HG03175 (cell line): ENCODE data around the gene SPECC1L.
"Not testable (repeated sequence)": the region's sequence is repeated elsewhere in the genome, so short reads cannot be mapped to it uniquely, and the experiment has no call there.

ENCODE experiments used
- ATAC-seq: cut with Tn5 transposase; IDR thresholded peaks from one replicate; pipeline ENCODE4 v1.9.1; 2021; ENCODE audit warnings: mild to moderate bottlenecking, moderate library complexity; ENCODE audit not compliant: unreplicated experiment

The SPECC1L gene

GRCh38 chr22:24270556-24271385 is at the start of gene SPECC1L:
TSS of gene SPECC1L (plus strand) at chr22:24270831. CDS start at chr22:24302232, 31,401 bp downstream.
- peak; percentile 81 for ATAC-seq

DNA sequence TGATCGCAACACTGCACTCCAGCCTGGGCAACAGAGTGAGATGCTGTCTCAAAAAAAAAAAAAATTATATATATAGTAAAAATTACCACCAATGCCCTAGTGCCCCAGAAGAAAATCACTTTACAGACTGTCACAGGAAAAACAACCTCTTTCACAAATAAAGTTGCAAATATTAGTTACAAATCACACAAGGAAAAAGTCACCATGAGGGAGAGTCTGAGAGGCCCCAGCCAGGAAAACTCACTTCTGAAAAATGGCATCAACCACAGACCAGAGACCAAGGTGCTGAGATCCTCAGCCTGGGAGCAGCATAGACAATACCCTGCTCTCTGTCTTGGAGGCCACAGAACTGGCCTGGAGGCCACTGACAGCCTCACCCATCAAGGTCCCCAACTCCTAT is 46.2 kb upstream of the SPECC1L start:
- ATAC-seq = no peak

GRCh38 chr22:24225044-24225601 is 45.5 kb upstream of the SPECC1L start:
- ATAC-seq = no peak

GRCh38 chr22:24225951-24226350 is 44.7 kb upstream of the SPECC1L start:
- ATAC-seq = no peak

- no peak for ATAC-seq
These were observed 39.5 kb upstream of the SPECC1L start for GRCh38 chr22:24230911-24231656.

DNA sequence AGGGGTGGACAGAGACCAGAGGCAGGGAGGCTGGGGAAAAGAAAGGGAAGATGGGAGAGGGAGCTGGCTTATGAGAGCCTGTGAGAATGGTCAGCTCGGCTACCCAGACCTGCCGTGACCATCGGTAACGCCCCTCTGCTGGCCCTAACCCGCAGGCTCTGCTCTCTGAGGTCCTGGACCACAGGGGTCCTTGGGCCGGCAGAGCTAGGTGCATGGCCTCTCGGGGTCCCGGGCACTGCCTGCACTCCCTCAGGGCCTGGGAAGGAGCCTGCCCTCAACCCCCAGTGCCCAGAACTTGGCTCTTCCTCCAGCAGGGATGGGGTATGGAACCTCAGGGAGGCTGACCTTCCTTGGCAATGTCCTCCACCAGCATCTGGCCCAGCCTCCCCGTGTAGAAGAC is 38.9 kb upstream of the SPECC1L start:
- ATAC-seq = no peak

DNA sequence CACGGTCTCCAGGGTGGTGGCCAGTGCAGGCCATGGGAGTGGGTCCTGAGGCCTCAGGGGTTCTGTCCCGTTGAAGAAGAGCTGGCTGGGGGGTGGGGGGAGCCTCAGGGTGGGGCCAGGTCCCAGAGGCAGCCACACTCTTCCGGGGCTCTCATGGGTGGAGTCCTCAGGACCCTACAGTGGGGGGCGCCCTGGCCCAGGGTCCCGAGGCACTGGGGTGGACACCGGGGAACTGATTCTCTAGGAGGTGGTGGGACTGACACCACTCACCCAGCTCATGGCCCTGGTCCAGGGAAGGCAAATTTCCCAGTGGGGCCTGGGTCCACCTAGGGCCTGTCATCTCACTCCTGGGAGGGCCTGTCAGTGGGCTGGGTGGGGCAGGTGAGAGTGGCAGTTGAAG is 38.5 kb upstream of the SPECC1L start:
- no peak for ATAC-seq

DNA sequence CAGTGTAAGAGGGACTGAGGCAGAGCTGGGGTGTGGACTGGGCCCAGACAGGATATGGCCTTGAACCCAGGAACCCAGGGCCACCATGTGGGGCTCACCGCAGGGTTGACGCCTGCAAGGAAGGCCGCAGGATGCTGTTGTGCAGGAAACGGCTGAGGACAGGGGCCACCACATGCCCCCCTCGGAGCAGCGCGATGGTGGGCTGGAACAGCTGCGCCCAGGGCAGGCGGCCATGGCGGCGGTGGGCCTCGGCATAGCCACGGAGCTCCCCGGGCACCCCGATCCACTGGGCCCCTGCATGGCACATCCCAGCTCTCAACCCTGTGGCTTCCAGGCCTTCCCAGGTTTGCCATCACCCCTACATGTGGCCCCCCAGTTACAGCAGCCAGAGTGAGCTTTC is 37.9 kb upstream of the SPECC1L start:
- no peak for ATAC-seq

- no peak for ATAC-seq
These were observed 37.4 kb upstream of the SPECC1L start for GRCh38 chr22:24233235-24233634.

- no peak for ATAC-seq
These were observed 36.8 kb upstream of the SPECC1L start for GRCh38 chr22:24233816-24234215.

GRCh38 chr22:24235315-24235714 is 35.3 kb upstream of the SPECC1L start:
- no peak for ATAC-seq

- no peak for ATAC-seq
These were observed 34.0 kb upstream of the SPECC1L start for GRCh38 chr22:24236656-24237055.

DNA sequence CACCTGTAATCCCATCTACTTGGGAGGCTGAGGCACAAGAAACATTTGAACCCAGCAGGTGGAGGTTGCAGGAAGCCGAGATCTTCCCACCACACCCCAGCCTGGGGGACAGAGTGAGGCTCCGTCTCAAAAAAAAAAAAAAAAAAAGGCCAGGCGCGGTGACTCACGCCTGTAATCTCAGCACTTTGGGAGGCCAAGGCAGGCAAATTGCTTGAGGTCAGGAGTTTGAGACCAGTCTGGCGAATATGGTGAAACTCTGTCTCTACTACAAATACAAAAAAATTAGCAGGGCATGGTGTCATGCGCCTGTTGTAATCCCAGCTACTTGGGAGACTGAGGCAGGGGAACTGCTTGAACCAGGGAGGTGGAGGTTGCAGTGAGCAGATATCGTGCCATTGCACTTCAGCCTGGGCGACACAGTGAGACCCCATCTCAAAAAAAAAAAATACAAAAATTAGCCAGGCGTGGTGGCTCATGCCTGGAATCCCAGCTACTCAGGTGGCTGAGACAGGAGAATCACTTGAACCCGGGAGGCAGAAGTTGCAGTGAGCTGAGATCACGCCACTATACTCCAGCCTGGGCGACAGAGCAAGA is 32.4 kb upstream of the SPECC1L start:
- ATAC-seq = not testable (repeated sequence)

- ATAC-seq = no peak
These were observed 30.2 kb upstream of the SPECC1L start for GRCh38 chr22:24240381-24240780.

DNA sequence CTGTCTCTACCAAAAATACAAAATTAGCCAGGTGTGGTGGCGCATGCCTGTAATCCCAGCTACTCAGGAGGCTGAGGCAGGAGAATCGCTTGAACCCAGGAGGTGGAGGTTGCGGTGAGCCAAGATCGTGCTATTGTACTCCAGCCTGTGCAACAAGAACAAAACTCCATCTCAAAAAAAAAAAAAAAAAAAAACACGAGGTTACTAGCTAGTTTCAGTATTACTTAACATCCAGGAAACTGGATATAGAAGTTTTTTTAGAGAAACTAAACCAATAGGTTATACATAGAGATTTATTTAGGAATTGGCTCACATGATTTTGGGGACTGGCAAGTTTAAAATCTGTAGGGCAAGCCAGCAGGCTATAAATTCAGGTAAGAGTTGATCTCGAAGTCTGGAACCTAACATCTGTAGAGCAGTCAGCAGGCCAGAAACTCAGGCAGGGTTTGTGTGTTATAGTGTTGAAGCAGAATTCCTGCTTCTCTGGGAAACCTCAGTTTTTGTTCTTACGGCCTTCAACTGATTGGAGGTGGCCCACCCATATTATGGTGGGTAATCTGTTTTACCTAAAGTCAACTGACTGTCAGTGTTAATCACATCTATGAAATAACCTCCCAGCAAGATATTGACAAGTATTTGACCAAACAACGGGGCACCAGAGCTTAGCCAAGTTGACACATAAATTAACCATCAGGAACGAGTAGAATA is 29.5 kb upstream of the SPECC1L start:
- not testable (repeated sequence) for ATAC-seq

GRCh38 chr22:24243417-24243816 is 27.2 kb upstream of the SPECC1L start:
- not testable (repeated sequence) for ATAC-seq

GRCh38 chr22:24244144-24244787 is 26.4 kb upstream of the SPECC1L start:
- ATAC-seq = no peak

DNA sequence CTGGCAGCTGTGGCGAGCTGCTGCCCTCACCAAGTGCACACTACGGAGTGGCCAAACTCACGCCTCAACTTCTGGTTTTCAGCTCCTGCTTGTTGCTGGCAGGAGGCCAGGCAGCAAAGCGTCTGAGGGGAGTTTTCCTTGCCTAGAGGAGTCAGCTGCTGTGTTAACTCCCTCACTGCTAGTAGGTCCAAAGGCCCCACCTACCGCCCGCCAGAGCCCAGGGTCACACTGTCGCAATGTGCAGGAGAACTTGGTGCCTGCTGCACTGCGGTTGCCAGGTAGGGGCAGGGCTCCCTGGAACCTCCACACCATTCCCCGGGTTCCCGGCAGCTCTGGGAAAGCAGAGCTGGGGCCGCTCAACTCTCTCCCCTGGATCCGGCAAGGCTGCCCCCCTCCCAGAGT is 25.6 kb upstream of the SPECC1L start, which contains the start of gene GGT5:
TSS of gene GGT5 (minus strand) at position 53 of the 402 bp plus-strand sequence. CDS start 357 bp downstream, outside the sequence.
- ATAC-seq = not testable (repeated sequence)

GRCh38 chr22:24245584-24246561 is 24.8 kb upstream of the SPECC1L start:
- not testable (repeated sequence) for ATAC-seq
